ENCODE data around the gene SREK1.
"Not testable (repeated sequence)": the region's sequence is repeated elsewhere in the genome, so short reads cannot be mapped to it uniquely, and the experiment has no call there.

Gene SREK1, protein sequence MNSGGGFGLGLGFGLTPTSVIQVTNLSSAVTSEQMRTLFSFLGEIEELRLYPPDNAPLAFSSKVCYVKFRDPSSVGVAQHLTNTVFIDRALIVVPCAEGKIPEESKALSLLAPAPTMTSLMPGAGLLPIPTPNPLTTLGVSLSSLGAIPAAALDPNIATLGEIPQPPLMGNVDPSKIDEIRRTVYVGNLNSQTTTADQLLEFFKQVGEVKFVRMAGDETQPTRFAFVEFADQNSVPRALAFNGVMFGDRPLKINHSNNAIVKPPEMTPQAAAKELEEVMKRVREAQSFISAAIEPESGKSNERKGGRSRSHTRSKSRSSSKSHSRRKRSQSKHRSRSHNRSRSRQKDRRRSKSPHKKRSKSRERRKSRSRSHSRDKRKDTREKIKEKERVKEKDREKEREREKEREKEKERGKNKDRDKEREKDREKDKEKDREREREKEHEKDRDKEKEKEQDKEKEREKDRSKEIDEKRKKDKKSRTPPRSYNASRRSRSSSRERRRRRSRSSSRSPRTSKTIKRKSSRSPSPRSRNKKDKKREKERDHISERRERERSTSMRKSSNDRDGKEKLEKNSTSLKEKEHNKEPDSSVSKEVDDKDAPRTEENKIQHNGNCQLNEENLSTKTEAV

DNA sequence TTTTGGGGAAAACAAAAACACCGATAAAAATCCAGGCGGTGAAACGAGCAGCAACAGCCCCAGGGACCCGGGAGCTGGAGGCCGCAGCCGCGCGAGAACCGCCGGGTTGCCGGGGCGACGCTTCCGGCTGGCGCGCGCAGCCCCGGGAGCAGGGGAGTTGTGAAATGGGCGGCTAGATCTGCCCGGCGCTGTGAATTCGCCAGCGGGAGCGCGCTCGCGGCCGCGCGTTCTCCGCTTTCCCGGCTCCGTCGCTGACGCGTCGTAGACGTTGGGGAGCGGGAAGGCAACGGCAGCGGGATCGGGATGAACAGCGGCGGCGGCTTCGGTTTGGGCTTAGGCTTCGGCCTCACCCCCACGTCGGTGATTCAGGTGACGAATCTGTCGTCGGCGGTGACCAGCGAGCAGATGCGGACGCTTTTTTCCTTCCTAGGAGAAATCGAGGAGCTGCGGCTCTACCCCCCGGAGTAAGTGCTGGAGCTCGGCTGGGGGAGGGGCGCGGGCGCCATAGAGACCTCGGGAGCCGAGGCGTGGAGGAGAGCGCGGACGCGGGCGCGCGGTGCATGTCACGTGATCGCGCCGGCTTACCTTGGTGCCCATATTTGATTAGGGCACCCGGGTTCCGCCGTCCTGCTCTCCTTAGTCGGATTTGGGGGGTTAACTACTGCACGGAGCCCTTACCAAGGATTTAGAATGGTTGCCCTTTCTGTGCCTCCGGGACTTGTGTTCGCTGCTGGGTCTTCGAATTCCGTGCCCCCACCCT is at the start of gene SREK1:
TSS of gene SREK1 (plus strand) at position 227 of the 760 bp plus-strand sequence. CDS start at position 304, 77 bp downstream.
- peak; percentile 80 for DNase-seq

DNA sequence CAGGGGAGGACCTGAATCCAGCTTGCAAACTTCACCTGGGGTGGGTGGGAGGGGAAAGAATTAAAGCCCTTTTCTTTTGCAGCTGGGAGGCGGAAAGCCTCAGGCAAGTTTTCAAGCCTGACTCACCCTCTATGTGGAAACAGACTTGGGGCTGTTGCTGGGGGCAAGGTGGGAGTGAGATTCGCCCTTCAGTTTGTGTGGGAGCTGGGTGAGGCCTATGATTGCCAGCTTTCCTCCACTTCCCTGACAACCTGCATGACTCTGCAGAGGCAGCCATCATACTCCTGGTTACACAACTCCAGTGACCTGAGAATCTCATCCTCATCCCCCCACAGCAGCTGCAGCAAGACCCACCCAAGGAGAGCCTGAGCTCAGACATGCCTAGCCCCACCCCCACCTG is 43.2 kb upstream of the SREK1 start:
- DNase-seq: no peak

DNA sequence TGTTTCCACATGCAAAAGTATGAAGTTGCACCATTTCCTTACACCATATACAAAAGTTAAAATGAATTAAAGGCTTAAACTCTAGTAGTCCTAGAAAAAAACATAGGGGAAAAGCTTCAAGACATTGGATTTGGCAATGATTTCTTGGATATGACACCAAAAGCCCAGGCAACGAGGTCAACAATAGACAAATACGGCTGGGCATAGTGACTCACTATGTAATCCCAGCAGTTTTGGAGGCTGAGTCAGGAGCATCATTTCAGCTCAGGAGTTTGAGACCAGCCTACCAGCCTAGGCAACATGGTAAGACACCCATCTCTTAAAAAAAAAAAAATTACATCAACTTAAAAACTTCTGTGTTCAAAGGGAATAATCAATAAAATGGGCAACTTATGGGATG is 30.9 kb upstream of the SREK1 start:
- no peak for DNase-seq

DNA sequence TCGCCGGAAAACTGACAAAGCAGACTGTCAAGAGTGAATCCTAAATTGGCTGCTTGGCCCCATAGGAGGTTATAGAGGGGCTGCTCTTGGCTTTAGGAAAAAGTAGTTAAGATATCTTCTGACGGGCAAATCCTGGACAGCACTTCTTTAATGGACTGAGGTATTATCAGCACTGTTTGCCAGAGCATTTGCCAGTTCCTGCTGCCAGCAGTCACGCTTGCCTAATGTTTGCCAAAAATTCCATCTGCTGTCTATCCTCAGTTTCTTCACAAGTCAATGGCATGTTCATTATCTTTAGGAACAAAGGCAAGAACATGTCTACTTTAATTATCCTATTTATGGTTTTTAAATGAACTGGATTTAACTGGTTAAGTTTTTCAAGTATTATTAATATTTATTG is 25.8 kb upstream of the SREK1 start:
- DNase-seq: no peak

DNA sequence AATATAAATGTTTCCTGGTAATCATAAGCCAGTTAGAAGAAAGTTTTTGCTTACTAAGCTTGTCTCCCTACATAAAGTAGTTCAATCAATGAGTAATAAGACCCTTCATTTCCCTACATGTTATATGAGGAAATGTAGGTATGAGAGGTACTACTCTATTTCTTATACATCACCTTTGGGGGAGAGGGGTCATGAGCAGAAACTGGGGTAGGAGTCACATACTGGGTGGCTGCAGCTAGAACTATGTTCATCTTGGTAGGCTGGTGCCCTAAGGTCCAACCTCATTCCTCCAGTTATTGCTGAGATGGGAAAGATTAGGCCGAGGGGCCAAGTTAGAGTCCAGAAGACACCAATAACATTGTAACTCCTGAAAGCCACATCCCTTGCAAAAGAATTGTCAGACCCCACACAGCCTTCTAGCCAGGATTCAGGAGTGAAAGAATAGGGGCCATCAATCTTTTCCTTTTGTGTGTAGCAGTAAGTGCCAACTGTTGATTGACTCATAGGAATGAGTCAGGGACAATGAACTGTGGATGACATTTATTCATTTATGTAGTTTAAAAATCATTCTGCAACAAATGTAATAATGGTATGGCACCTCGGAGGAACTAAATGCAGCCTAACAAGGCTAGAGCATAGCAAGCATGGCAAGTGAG is 21.6 kb upstream of the SREK1 start:
- no peak for DNase-seq

DNA sequence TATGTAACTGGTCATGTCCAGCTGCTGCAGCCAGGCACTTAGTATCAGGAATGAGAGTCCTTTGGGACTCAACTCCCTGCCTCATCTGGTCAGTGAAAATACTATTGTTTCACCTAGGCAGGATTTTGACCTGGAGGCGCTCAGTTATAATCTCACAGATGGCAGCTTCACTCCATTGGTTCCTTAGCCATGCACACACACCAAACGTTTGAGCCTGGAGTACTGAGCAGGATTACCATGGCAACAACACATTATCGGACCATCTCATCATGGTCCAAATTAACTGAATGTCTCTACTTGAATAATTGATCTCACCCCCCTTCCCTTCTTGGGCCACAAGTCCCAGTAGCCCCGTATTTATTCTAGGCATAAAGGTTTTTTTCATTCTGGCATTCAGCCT is 15.0 kb upstream of the SREK1 start:
- DNase-seq: no peak

DNA sequence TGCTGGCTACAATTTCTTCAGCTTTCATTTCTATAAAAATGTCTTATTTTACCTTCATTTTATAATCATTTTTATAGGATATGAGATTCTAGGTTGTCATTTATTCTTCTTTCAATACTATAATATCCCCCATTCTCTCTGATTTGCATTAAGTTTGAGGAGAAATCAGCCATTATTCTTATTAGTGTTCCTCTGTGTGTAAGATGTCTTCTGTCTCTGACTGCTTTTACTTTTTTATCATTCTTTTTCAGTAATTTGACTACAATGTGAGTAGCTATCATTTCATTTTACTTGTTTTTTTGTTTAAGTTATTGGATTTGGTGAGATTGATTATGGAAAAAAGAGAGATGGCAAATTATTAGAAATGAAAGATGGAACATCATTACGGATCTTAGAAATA is 13.6 kb upstream of the SREK1 start:
- no peak for DNase-seq

DNA sequence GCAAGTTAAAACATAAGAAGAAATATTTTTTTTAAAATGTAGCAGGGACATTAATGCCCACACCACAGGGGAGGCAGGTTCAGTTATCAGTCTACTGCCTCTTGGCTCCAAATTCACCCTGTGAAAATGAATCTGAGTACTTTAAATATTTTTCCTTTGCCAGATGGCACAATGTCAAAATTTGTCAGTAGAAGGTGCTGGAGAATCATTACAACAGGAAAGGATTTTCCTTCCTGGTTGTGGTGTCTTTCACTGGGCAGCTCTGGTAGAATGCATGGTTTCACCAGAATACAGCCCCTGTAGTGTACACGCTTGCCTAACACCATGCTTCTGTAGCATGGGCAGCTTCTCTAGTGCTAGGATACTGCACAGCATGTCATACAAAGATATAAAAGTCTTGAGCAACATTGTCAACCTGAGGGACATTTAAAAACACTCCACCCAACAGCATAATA is 9.7 kb upstream of the SREK1 start:
- DNase-seq: no peak

DNA sequence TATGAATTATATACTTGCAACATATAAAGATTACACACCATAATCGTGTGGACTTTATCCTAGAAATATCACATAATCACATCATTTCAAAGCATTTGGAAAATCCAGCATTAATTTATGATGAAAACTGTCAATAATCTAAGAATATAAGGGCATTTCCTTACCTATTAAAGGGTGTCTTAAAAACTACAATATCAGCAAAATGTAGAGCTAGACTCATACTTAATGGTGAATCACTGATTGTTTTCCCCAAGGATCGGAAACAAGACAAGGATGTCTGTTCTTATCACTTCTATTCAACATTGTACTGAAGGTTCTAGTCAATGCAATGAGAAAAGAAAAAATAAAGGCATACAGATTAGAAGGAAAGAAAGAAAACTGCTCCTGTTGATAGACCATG is 8.0 kb upstream of the SREK1 start:
- DNase-seq: no peak

DNA sequence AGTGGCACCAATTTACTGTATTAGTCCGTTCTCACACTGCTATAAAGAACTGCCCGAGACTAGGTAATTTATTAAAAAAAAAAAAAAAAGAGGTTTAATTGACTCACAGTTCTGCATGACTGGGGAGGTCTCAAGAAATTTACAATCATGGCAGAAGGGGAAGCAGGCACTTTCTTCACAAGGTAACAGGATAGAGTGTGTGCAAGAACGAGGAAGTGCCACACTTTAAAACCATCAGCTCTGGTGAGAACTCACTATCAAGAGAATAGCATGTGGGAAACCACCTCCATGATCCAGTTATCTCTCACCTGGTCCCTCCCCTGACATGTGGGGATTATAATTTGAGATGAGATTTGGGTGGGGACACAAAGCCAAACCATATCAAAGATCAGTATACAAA is 7.2 kb upstream of the SREK1 start:
- DNase-seq: not testable (repeated sequence)

DNA sequence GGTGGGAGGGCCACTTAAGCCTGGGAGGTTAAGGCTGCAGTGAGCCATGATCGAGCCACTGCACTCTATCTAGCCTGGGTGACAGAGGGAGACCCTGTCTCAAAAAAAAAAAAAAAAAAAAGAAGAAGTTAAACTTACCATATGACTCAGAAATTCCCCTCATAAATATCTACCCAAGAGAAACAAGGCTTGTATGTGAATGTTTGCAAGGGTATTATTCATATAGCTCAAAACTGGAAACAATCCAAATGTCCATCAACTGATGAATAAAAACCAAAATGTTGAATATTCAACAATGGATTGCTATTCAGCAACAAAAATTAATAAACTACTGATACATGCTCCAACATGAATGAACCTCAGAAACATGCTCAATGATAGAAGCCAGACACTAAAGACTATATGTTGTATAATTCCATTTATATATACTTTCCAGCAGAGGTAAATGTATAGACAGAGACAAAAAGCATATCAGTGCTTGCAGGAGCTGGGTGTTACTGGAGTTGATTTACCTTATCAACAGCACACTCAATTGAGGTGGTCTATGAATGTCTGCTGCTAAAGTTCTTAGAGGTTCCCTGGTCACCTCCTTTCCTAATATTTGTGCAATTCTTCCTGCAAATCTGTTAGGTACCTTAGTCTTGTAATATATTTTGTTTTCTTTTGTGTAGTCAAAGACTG is 5.3 kb upstream of the SREK1 start:
- DNase-seq: no peak

DNA sequence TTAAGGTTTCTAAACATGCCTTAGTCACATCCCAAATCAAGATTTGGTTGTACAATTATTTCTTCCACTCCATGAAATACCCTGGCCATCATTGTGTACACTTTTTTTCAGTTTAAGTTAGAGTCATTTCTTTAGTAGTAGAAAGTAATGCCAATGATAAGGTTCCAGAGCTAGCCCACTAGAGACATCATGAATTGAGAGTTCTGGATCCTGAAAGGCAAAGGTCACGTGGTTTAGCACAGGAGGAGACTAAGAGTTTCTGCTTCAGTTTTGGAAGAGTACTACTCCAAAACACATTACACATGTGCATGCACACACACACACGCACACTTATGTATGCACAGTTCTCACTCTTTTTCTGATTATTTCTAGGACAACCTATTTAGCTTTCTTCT is 4.8 kb upstream of the SREK1 start:
- no peak for DNase-seq

DNA sequence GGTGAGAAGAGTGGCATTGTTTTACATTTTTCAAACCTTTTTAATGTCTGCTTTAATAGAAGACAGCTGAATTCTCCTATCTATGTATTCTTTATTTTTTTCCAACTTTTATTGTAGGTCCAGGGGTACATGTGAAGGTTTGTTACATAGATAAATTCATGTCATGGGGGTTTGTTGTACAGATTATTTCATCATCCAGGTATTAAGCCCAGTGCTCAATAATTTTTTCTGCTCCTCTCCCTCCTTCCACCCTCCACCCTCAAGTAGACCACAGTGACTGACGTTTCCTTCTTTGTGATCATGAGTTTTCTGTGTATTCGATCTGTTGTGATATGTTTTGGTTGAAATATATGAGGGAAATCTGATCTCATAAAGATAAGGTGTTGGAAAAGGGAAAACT is 1.7 kb upstream of the SREK1 start:
- DNase-seq: no peak

DNA sequence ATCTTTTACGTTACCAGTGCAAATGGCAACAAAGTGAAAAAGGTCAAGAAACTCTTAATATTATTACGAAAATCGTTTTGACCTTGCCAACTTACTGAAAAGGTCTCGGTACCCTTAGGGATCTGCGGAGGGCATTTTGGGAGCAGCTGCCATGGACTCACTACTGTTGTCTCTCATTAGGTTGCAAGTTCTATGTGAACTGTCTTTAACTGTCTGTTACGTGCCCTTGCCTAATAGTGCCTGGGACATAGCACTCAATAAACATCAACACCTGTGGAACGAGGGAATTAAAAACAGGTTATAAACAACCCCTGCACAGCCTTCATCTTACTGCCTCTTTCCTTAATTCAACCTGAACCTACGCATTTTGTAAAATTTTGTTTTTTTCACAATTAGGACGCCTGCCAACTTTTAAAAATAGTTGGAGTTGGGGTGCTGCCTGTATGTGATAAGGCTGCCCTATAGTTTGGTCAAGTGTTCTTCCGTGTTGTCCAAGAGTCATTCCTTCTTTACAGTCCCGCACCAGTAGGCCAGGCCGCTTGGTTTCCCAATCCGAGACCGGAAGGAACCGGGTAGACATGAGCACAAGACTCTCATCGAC is 527 bp upstream of the SREK1 start:
- DNase-seq: no peak

DNA sequence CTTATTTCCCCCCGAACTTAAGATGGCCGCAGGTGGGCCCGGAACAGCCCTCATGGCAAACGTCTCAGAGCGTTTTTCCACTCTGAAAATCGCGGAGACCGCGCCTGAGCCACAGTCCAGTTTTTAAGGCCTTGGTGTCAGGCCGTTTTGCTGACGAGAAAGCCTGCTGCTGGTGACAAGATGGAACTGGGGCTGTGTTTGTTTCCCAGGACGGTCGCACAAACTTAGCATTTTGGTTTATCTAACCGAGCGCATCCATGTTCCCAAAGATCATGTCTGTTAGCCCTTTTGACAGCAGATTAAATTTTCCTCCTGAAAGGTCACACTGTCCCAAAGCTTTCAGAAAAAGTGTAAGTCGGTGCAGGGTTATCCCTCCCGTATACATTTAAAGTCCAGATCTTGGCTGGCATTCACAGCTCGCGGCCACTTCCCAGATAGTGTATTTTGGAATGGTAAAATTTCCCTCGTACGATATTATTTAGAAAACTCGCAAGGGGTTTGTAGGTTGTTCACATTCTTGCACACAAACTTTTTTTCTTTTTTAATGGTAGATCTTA is 812 bp downstream of the SREK1 start:
- DNase-seq: peak; percentile 39

DNA sequence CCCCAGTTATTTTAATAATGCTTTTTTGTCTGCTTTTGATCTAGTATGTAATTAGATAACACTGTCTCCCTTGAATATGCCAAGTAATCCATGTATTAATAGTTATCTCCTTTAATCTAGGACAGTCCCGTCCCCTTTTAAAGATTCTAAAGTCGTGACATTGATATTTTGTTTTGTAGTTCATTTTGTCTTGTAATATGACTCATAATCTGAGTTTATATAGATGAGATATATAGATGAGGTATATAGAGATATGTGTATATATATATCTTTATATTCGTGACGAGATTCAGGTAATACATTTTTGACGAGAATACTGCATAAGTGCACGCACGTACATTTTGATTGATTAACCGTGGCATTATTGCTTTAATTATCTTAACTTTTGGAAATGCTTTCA is 1.6 kb downstream of the SREK1 start:
- DNase-seq: no peak

DNA sequence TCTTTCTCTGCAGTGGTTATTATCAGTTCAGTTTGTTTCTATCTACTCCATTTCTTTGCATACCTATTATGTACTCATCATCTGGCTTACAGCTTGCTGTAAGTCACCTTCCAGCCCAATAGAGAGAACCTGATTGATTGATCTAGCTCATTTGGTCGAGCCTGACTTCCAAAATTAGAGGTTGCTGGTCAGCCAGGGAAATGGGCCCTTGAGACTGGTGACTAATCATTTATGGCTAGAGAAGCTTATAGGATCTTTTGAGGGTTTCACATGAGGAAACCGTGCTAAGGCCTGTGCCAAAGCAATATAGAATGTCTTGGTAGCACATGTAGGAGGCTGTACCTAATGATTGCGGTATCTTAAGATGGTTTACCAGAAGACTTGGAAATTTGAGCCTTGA is 5.8 kb downstream of the SREK1 start:
- DNase-seq: no peak

DNA sequence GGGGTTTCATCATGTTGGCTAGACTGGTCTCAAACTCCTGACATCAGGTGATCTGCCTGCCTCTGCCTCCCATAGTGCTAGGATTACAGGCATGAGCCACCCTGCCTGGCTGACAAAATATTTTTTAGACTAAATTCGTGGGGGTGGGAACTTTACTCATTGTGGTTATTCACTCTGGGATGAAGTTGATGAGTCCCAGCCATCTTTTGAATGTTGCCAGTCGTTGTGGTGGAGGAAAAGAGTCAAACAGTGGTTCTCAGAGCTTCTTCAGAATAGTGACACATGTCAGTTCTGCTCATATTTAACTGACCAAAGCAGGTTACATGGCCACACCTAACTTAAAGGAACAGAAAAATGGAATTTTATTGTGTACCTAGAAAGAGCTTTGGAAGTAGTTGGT is 6.9 kb downstream of the SREK1 start:
- DNase-seq: no peak

DNA sequence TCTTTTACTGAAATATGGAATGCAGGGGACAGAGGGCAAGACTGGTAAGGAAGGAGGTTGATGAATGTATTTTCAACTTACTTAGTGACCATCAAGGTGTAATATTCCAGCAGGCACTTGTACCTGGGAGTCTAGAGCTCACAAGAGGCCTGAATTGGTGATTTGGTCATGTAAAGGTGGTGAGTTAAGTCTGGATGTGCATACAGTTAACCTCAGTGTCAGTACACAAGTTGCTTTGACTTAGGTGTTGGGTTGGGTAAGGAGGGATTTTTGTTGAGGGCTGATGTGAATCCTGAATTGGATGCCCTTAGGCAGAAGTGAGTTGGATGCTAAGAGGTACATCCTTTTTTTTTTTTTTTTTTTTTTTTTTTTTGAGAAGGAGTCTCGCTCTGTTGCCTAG is 7.4 kb downstream of the SREK1 start:
- DNase-seq: no peak

DNA sequence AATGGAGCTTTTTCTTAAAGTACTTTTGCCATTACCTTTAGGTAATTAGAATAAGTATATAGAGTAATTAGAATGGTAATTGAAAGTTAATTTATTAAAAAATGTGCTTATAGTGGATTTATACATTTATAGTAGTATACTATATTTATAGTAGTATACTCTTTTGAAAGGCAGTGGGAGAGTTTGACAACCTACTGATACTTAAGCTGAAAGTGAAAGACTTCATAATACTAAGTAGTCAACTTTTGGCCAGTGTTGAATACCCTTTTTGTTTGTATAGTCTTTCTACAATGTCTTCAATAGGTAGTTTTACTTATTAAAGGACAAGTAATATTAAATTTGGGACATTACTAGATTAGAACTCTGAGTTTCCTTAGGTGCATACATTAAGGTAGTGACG is 12.9 kb downstream of the SREK1 start:
- DNase-seq: no peak

DNA sequence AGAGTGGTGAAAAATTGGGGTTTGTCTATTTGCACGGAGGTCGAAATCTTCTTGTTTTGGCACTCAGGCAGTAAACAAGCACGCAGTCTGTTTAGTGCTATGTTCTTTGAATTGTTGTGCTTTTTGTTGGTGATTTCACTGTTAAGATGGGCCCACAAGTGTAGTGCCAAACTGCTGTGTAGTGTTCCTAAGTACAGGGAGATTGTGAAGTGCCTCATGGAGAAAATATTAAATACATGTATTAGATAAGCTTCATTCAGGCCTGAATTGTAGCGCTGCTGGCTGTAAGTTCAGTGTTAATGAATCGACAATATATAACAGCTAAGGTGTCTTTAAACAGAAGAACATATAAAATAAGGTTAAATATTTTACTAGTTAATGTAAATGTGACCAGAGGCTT is 17.3 kb downstream of the SREK1 start:
- DNase-seq: no peak

Data from NCI-H510A (cell line).